Mammary epithelial cell (primary cell): ENCODE data around the gene LENG8.
"Not testable (repeated sequence)": the region's sequence is repeated elsewhere in the genome, so short reads cannot be mapped to it uniquely, and the experiment has no call there.

Experiments used
- CTCF ChIP-seq, 2 donors: IDR thresholded peaks in 1 of 2; conservative IDR thresholded peaks in 1 of 2; 2 replicates each; pipeline ENCODE4 v1.5.1; 2011 to 2012; ENCODE audit warnings: inconsistent platforms in 2 of 2, low read length in 2 of 2, mild to moderate bottlenecking in 2 of 2, control low read depth in 1 of 2, low read depth in 1 of 2; ENCODE audit not compliant: insufficient read depth in 1 of 2; ENCODE audit errors: extremely low read depth in 1 of 2
- EZH2 ChIP-seq: IDR thresholded peaks from 2 replicates; pipeline ENCODE4 v1.6.1; 2012; ENCODE audit warnings: low read length, inconsistent platforms, borderline replicate concordance

- not testable (repeated sequence) for TF ChIP-seq EZH2; CTCF (conservative IDR thresholded peaks at IDR 0.05 in 1 of 2, IDR thresholded peaks at IDR 0.05 in 1 of 2; ENCODE audit: extremely low read depth in 1 of 2, insufficient read depth in 1 of 2, low read depth in 1 of 2, low read length in 2 of 2)
These were observed 46.3 kb downstream of the LENG8 start for GRCh38 chr19:54495284-54495683.
